Lung (tissue), 12 donors: ENCODE data around the gene SULT2B1. TPM values are rescaled to one million over a fixed set of nuclear protein-coding genes. Genes with fewer than 3 reads are reported as not detected.

ENCODE experiments used
- ATAC-seq: fragments of 200-7000 bp; cut with Tn5 transposase; one replicate; pipeline ENCODE4 v1.9.1; 2020; ENCODE audit warnings: moderate number of reproducible peaks; ENCODE audit not compliant: insufficient read depth, low FRiP score
- DNase-seq, 3 donors: peaks; one replicate each; pipeline ENCODE4 v3.0.0-alpha.2; 2013 to 2017
- H3K27ac ChIP-seq, 2 donors: one replicate each; pipeline ENCODE4 v1.5.1; 2013; ENCODE audit warnings: mild to moderate bottlenecking in 2 of 2, moderate library complexity in 2 of 2, control low read depth in 1 of 2, inconsistent platforms in 1 of 2, low read depth in 1 of 2, low read length in 1 of 2
- H3K27me3 ChIP-seq, 3 donors: one replicate each; pipeline ENCODE4 v1.5.1; 2013; ENCODE audit warnings: low read length in 2 of 3; ENCODE audit not compliant: control insufficient read depth in 3 of 3, insufficient read depth in 3 of 3
- H3K36me3 ChIP-seq, 4 donors: one replicate each; pipeline ENCODE4 v1.5.1; 2013; ENCODE audit warnings: low read length in 4 of 4, mild to moderate bottlenecking in 1 of 4, moderate library complexity in 1 of 4; ENCODE audit not compliant: control insufficient read depth in 4 of 4, insufficient read depth in 4 of 4
- H3K4me1 ChIP-seq, 5 donors: one replicate each; pipeline ENCODE4 v1.5.1; 2013; ENCODE audit warnings: low read length in 5 of 5, mild to moderate bottlenecking in 2 of 5, moderate library complexity in 1 of 5; ENCODE audit not compliant: control insufficient read depth in 5 of 5, insufficient read depth in 5 of 5
- H3K4me3 ChIP-seq: one replicate; pipeline ENCODE4 v1.5.1; 2013; ENCODE audit warnings: mild to moderate bottlenecking, control low read depth, moderate library complexity
- H3K9ac ChIP-seq, 2 donors: one replicate each; pipeline ENCODE4 v1.5.1; 2013; ENCODE audit warnings: low read length in 2 of 2, control low read depth in 1 of 2; ENCODE audit not compliant: insufficient read depth in 1 of 2
- H3K9me3 ChIP-seq, 4 donors: one replicate each; pipeline ENCODE4 v1.5.1; 2013; ENCODE audit warnings: low read length in 3 of 4, mild to moderate bottlenecking in 1 of 4, moderate library complexity in 1 of 4; ENCODE audit not compliant: control insufficient read depth in 4 of 4, insufficient read depth in 3 of 4
- WGBS, 2 donors: extraction: QIAGEN DNeasy Blood & Tissue Kit; methylation state at CpG; one replicate each; pipeline ENCODE4 v1.1.7; 2013; 5-methylcytosine and 5-hydroxymethylcytosine counted together
- polyA plus RNA-seq, 2 donors: library from polyadenylated mRNA; stranded (reverse); fragments of 200-250 nt; gene quantifications; one replicate each; pipeline ENCODE4 v1.2.1, GENCODE V29; 2013
- total RNA-seq, 2 donors: library from RNA; depleted of rRNA in 1 of 2; stranded (reverse); fragments of >200 nt in 1 of 2; gene quantifications; one replicate each; pipeline ENCODE4 v1.2.1, GENCODE V29; 2014 to 2021
- TF ChIP-seq, protein P1 (sequence below): IDR thresholded peaks from 2 replicates; pipeline ENCODE4 v1.5.1; 2012; ENCODE audit warnings: mild to moderate bottlenecking; ENCODE audit errors: control extremely low read depth, extremely low read depth
- donor health status: control.
- donor health status: control.
- donor health status: Bipolar disorder and iron deficiency.
- donor health status: healthy.
- donor health status: DM: yes; HTN: yes; CAD: no.

Gene SULT2B1
- total and polyA plus RNA-seq, 4 donors = 1.2 to 22.9 (median 10.7) TPM

DNA sequence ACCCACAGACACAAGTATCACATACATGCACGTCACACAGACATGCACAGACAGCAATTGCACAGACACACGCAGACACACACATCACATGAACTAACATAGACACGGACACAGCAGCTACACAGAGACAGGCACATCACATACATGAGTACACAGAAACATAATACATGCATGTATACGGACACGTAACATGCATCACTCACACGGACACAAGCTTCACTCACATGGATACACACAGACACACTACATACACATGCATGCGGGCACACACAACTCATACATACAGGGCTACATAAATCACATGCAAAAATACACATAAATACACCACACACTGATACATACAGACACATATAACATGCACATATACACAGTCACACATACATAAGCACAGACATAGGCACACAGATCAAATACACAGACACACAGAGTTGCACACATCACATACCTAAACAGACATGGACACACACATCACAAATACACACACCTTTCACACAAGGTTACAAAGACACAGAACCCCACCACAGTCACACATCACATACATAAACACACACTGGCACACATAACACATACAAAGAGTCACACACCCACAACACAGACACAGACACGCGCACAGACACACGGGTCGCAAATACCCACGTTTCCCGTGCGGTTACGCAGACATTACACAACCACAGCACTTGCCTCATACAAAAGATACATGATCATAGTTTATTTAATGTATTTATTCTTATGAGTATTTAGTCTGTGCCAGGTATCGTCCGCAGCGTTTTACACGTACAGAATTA, 39.3 kb upstream of the SULT2B1 start:
- Histone ChIP-seq H3K27ac (no peak overlapping the region), H3K9me3 (peaks cover 0 to 5% (median 0%) of the 10 kb centered on the region in 4 donors), H3K9ac (no peak overlapping the region), H3K4me1 (peaks cover 0 to 10% (median 0%) of the 10 kb centered on the region in 5 donors), H3K4me3 (no peak overlapping the region), H3K36me3 (no peaks in the 10 kb centered on the region), H3K27me3 (peaks cover 0 to 27% (median 21%) of the 10 kb centered on the region in 3 donors)
- 29 to 35% methylated on average over 19 of the region's 19 CpGs for WGBS, 2 donors
- ATAC-seq (no peak), DNase-seq (no peak)
- TF ChIP-seq, protein P1, sequence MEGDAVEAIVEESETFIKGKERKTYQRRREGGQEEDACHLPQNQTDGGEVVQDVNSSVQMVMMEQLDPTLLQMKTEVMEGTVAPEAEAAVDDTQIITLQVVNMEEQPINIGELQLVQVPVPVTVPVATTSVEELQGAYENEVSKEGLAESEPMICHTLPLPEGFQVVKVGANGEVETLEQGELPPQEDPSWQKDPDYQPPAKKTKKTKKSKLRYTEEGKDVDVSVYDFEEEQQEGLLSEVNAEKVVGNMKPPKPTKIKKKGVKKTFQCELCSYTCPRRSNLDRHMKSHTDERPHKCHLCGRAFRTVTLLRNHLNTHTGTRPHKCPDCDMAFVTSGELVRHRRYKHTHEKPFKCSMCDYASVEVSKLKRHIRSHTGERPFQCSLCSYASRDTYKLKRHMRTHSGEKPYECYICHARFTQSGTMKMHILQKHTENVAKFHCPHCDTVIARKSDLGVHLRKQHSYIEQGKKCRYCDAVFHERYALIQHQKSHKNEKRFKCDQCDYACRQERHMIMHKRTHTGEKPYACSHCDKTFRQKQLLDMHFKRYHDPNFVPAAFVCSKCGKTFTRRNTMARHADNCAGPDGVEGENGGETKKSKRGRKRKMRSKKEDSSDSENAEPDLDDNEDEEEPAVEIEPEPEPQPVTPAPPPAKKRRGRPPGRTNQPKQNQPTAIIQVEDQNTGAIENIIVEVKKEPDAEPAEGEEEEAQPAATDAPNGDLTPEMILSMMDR = no peak

DNA sequence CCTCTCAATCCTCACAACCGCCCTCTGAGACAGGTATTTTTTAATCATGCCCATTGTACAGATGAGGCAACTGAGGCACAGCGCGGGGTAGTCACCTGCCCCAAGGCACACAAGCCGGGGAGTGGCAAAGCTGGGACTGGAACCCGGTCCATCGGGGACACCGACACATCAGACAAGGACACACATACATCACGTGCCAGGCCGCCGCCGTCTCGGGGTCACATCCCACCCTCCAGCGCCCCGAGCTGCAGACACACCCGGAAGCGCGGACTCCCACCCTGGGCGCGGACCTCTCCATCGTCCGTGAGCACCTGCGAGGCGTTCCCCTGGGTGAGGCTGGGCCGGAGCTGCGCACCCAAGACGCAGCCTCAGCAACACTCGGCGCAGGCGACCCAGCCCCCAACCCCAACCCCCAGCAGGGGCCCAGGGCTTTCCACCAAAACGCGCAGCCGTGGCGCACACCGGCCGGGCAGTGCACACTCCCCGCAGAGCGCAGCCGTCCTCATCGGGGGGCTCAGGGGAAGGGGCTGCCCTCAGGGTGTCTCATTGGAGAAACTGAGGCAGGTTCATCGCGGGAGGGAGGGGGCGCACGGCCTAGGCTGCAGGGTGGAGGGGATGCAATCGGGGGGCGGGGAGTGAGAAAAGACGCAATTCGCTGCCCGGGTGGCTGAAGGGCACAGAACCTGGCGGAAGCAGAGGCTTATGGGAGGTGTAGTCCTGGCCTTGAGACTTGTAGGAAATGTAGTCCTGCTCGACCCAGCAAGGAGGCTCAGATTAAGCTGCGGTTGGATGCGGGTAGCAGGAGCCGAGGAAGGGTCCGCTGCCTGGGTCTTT, 38.5 kb upstream of the SULT2B1 start:
- no peak overlapping the region for H3K9ac ChIP-seq
- no peak overlapping the region for H3K27ac ChIP-seq
- H3K9me3 ChIP-seq = peaks cover 0 to 5% (median 0%) of the 10 kb centered on the region in 4 donors
- H3K27me3 ChIP-seq = peaks cover 0 to 27% (median 21%) of the 10 kb centered on the region in 3 donors
- H3K4me1 ChIP-seq = peaks cover 0 to 10% (median 0%) of the 10 kb centered on the region in 5 donors
- TF ChIP-seq, protein P1 = no peak
- DNase-seq (peak; percentile 57 to 74 (median 67)), ATAC-seq (peak; percentile 67)
- peak overlapping the region; percentile 42 for H3K4me3 ChIP-seq
- no peaks in the 10 kb centered on the region for H3K36me3 ChIP-seq
- 3 to 4% methylated on average over 53 to 54 of the region's 54 CpGs for WGBS, 2 donors

DNA sequence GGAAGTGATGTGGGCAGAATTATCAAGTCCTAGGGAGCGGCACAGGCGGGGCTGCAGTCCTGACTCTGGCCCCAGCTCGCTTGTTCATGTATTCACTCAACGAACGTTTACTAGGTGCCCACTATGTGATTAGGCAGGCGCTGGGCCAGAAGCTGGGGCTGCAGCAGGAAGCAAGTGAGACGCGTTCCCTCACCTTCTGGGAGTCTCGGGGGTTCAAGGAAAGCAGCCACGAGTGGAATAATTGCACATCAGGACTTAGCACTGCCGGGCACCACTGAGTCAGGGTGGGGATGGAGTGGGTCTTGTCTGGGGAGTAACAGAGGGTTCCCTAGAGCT, 37.9 kb upstream of the SULT2B1 start:
- no peaks in the 10 kb centered on the region for H3K36me3 ChIP-seq
- H3K4me3 ChIP-seq = no peak overlapping the region
- no peak overlapping the region for H3K9ac ChIP-seq
- DNase-seq (no peak), ATAC-seq (no peak)
- TF ChIP-seq, protein P1 = no peak
- H3K27ac ChIP-seq = no peak overlapping the region
- WGBS, 2 donors = 43 to 48% methylated on average over 11 of the region's 11 CpGs
- peaks cover 0 to 27% (median 21%) of the 10 kb centered on the region in 3 donors for H3K27me3 ChIP-seq
- peaks cover 0 to 10% (median 0%) of the 10 kb centered on the region in 5 donors for H3K4me1 ChIP-seq
- peaks cover 0 to 5% (median 0%) of the 10 kb centered on the region in 4 donors for H3K9me3 ChIP-seq
